Esophagus muscularis mucosa (tissue), 3 donors: ENCODE data around the gene ZNF107.

ENCODE experiments used
- POLR2A ChIP-seq: fragments of 450-650 bp; IDR thresholded peaks from one replicate; pipeline ENCODE4 v1.6.1; 2017; ENCODE audit warnings: antibody characterized with exemption, moderate library complexity, mild to moderate bottlenecking, low read depth
- POLR2AphosphoS5 ChIP-seq, 2 donors: sonication (generic); formaldehyde crosslinking; IDR thresholded peaks; one replicate each; pipeline ENCODE4 v1.6.1; 2017; ENCODE audit warnings: antibody characterized with exemption in 2 of 2
- TF ChIP-seq, protein P1 (sequence below), 3 experiments: fragments of 200-600 bp in 2 of 3; fragments of 450-650 bp in 1 of 3; sonication (generic) in 2 of 3; IDR thresholded peaks; one replicate each; pipeline ENCODE4 v1.5.1; 2017 to 2019; ENCODE audit warnings: antibody characterized with exemption in 3 of 3, mild to moderate bottlenecking in 2 of 3, moderate library complexity in 1 of 3

DNA sequence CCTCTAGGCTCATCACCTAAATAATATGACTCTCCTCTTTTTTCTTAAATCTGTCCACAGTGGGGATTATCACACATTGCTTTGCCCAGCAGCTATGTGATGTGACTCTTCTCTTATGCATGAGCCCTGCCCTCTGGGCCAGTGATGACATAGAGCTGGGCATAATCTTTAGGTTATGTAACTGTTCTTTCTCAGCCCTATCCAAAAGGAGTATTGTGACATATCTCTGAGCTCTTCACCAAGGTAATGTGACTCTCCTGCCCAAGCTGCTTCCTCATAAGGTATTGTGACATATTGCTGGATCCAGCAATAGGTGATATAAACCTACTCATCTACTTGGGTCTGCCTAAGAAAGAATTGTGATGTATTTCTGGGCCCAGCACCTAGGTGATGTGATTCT is 37.7 kb upstream of the ZNF107 start:
- TF ChIP-seq, protein P1, sequence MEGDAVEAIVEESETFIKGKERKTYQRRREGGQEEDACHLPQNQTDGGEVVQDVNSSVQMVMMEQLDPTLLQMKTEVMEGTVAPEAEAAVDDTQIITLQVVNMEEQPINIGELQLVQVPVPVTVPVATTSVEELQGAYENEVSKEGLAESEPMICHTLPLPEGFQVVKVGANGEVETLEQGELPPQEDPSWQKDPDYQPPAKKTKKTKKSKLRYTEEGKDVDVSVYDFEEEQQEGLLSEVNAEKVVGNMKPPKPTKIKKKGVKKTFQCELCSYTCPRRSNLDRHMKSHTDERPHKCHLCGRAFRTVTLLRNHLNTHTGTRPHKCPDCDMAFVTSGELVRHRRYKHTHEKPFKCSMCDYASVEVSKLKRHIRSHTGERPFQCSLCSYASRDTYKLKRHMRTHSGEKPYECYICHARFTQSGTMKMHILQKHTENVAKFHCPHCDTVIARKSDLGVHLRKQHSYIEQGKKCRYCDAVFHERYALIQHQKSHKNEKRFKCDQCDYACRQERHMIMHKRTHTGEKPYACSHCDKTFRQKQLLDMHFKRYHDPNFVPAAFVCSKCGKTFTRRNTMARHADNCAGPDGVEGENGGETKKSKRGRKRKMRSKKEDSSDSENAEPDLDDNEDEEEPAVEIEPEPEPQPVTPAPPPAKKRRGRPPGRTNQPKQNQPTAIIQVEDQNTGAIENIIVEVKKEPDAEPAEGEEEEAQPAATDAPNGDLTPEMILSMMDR (IDR thresholded peaks at IDR 0.05), result no peak
- TF ChIP-seq POLR2AphosphoS5 (IDR thresholded peaks at IDR 0.05), result no peak
- TF ChIP-seq POLR2A, result no peak
